HEK293 (cell line): Measurements from ENCODE around the gene NDOR1.

ENCODE experiments used
- AEBP2 ChIP-seq: fragments of 450-650 bp; formaldehyde crosslinking; IDR thresholded peaks from 2 replicates; pipeline ENCODE4 v1.5.1; 2016; ENCODE audit warnings: missing biosample characterization, missing genetic modification characterization, borderline replicate concordance
- BCL11A ChIP-seq: fragments of 450-650 bp; formaldehyde crosslinking; IDR thresholded peaks from 2 replicates; pipeline ENCODE4 v1.5.1; 2016; ENCODE audit warnings: low read depth, missing biosample characterization, missing genetic modification characterization
- CTCF ChIP-seq: fragments of 450-650 bp; formaldehyde crosslinking; IDR thresholded peaks from 2 replicates; pipeline ENCODE4 v1.5.1; 2016; ENCODE audit warnings: missing biosample characterization, missing genetic modification characterization
- KLF9 ChIP-seq: fragments of 450-650 bp; formaldehyde crosslinking; IDR thresholded peaks from 2 replicates; pipeline ENCODE4 v1.5.1; 2016; ENCODE audit warnings: missing biosample characterization, missing genetic modification characterization, low read depth
- MEIS1 ChIP-seq: sonication (generic); formaldehyde crosslinking; IDR thresholded peaks from 2 replicates; pipeline ENCODE4 v1.8.1; 2022; ENCODE audit warnings: missing genetic modification reagents, mild to moderate bottlenecking, borderline replicate concordance
- OVOL3 ChIP-seq: fragments of 450-650 bp; formaldehyde crosslinking; IDR thresholded peaks from 2 replicates; pipeline ENCODE4 v1.5.1; 2016; ENCODE audit warnings: missing biosample characterization, missing genetic modification characterization
- PRDM10 ChIP-seq: fragments of 450-650 bp; formaldehyde crosslinking; IDR thresholded peaks from 2 replicates; pipeline ENCODE4 v1.5.1; 2016; ENCODE audit warnings: missing biosample characterization, missing genetic modification characterization
- PRDM6 ChIP-seq: fragments of 450-650 bp; formaldehyde crosslinking; IDR thresholded peaks from 2 replicates; pipeline ENCODE4 v1.5.1; 2017; ENCODE audit warnings: missing biosample characterization, missing genetic modification characterization
- WT1 ChIP-seq: fragments of 450-650 bp; formaldehyde crosslinking; IDR thresholded peaks from 2 replicates; pipeline ENCODE4 v1.5.1; 2016; ENCODE audit warnings: missing biosample characterization, missing genetic modification characterization
- YY2 ChIP-seq: fragments of 450-650 bp; formaldehyde crosslinking; IDR thresholded peaks from 2 replicates; pipeline ENCODE4 v1.5.1; 2016; ENCODE audit warnings: missing biosample characterization, missing genetic modification characterization
- ZBTB7A ChIP-seq: fragments of 450-650 bp; formaldehyde crosslinking; IDR thresholded peaks from 2 replicates; pipeline ENCODE4 v1.5.1; 2016; ENCODE audit warnings: low read depth, missing biosample characterization, missing genetic modification characterization
- ZEB2 ChIP-seq: fragments of 450-650 bp; formaldehyde crosslinking; IDR thresholded peaks from 2 replicates; pipeline ENCODE4 v1.5.1; 2016; ENCODE audit warnings: missing biosample characterization, missing genetic modification characterization
- ZFP37 ChIP-seq: fragments of 450-650 bp; formaldehyde crosslinking; IDR thresholded peaks from 2 replicates; pipeline ENCODE4 v1.5.1; 2016; ENCODE audit warnings: missing biosample characterization, missing genetic modification characterization
- ZNF394 ChIP-seq: fragments of 450-650 bp; formaldehyde crosslinking; IDR thresholded peaks from 2 replicates; pipeline ENCODE4 v1.5.1; 2016; ENCODE audit warnings: missing biosample characterization, missing genetic modification characterization, mild to moderate bottlenecking, moderate library complexity, borderline replicate concordance
- ZNF416 ChIP-seq: fragments of 450-650 bp; formaldehyde crosslinking; IDR thresholded peaks from 2 replicates; pipeline ENCODE4 v1.5.1; 2016; ENCODE audit warnings: missing biosample characterization, missing genetic modification characterization
- ZNF518A ChIP-seq: fragments of 450-650 bp; formaldehyde crosslinking; conservative IDR thresholded peaks from 2 replicates; pipeline ENCODE4 v1.5.1; 2016; ENCODE audit warnings: low read depth, missing biosample characterization, missing genetic modification characterization
- ZNF571 ChIP-seq: fragments of 450-650 bp; formaldehyde crosslinking; IDR thresholded peaks from 2 replicates; pipeline ENCODE4 v1.5.0; 2017; ENCODE audit warnings: missing biosample characterization, missing genetic modification characterization
- ZNF585B ChIP-seq: fragments of 450-650 bp; formaldehyde crosslinking; IDR thresholded peaks from 2 replicates; pipeline ENCODE4 v1.5.1; 2016; ENCODE audit warnings: missing biosample characterization, missing genetic modification characterization
- ZNF639 ChIP-seq: fragments of 450-650 bp; formaldehyde crosslinking; IDR thresholded peaks from 2 replicates; pipeline ENCODE4 v1.5.1; 2016; ENCODE audit warnings: missing biosample characterization, missing genetic modification characterization
- ZNF670 ChIP-seq: fragments of 450-650 bp; formaldehyde crosslinking; IDR thresholded peaks from 2 replicates; pipeline ENCODE4 v1.5.1; 2016; ENCODE audit warnings: missing biosample characterization, missing genetic modification characterization, low read depth
- TF ChIP-seq, protein P1 (sequence below): sonication (generic); formaldehyde crosslinking; IDR thresholded peaks from 2 replicates; pipeline ENCODE4 v1.8.1; 2022; ENCODE audit warnings: mild to moderate bottlenecking, moderate library complexity, missing genetic modification reagents
- TF ChIP-seq, protein P2 (sequence below): fragments of 450-650 bp; formaldehyde crosslinking; IDR thresholded peaks from 2 replicates; pipeline ENCODE4 v1.5.1; 2017; ENCODE audit warnings: missing biosample characterization, mild to moderate bottlenecking, missing genetic modification characterization, moderate library complexity

Gene NDOR1

DNA sequence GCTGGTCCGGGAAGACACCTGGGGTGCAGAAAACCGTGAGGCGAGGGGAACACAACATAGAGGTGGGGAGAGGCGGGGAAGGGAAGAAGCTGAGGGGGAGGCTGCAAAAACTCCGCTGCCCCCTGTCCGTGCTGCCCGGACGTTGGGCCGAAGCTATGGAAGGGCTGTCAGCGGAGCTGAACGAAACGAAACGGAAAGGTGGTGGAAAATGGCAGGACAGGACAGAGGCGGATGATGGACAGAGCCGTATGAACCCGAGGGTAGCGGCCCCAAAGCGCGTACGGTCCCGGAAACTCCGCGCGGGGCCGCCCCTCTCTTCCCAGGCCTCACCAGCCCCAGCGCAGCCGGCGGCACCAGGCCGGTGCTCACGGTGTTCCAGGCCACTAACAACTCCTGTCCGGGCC lies 17.4 kb upstream of the NDOR1 start (continued):
- TF ChIP-seq PRDM10 (tag by site-specific recombination) (no peak), KLF9 (tag by site-specific recombination) (no peak), CTCF (tag by site-specific recombination) (no peak; the same call in 1 of the 2 replicates), WT1 (tag by site-specific recombination) (no peak; the same call in 1 of the 2 replicates), ZNF670 (tag by site-specific recombination) (no peak), MEIS1 (CRISPR knock-in tag) (no peak), ZNF394 (tag by site-specific recombination) (no peak; the same call in 1 of the 2 replicates), ZNF585B (no peak), ZNF416 (tag by site-specific recombination) (no peak), ZNF571 (tag by site-specific recombination) (no peak), ZFP37 (tag by site-specific recombination) (peak; percentile 74; the same call in 1 of the 2 replicates), YY2 (no peak), AEBP2 (no peak), OVOL3 (no peak), ZBTB7A (tag by site-specific recombination) (no peak), ZNF639 (tag by site-specific recombination) (no peak), ZEB2 (tag by site-specific recombination) (no peak), BCL11A (tag by site-specific recombination) (no peak), PRDM6 (tag by site-specific recombination) (no peak), ZNF518A (tag by site-specific recombination) (no peak)
- TF ChIP-seq, protein P1, sequence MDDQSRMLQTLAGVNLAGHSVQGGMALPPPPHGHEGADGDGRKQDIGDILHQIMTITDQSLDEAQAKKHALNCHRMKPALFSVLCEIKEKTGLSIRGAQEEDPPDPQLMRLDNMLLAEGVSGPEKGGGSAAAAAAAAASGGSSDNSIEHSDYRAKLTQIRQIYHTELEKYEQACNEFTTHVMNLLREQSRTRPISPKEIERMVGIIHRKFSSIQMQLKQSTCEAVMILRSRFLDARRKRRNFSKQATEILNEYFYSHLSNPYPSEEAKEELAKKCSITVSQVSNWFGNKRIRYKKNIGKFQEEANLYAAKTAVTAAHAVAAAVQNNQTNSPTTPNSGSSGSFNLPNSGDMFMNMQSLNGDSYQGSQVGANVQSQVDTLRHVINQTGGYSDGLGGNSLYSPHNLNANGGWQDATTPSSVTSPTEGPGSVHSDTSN (CRISPR knock-in tag), result no peak
- TF ChIP-seq, protein P2, sequence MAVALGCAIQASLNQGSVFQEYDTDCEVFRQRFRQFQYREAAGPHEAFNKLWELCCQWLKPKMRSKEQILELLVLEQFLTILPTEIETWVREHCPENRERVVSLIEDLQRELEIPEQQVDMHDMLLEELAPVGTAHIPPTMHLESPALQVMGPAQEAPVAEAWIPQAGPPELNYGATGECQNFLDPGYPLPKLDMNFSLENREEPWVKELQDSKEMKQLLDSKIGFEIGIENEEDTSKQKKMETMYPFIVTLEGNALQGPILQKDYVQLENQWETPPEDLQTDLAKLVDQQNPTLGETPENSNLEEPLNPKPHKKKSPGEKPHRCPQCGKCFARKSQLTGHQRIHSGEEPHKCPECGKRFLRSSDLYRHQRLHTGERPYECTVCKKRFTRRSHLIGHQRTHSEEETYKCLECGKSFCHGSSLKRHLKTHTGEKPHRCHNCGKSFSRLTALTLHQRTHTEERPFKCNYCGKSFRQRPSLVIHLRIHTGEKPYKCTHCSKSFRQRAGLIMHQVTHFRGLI (tag by site-specific recombination), result no peak
